WTC11 (cell line): ENCODE measurements around the gene PLXNA2. TPM values are rescaled to one million over a fixed set of nuclear protein-coding genes. Genes with fewer than 3 reads are reported as not detected.

Experiments used
- ATAC-seq: fragments of 200-7000 bp; cut with Tn5 transposase; 2 replicates; pipeline ENCODE4 v1.10.0; 2021; ENCODE audit warnings: mild to moderate bottlenecking, moderate library complexity
- CTCF ChIA-PET: fragments of 300-600 bp; sonication (Branson Sonifier 250); formaldehyde crosslinking; loops from one replicate; lab custom pipeline; 2021; ENCODE audit warnings: antibody characterized with exemption; lab: Charles Lee
- POLR2A ChIA-PET: fragments of 350-600 bp; sonication (Branson Sonifier 250); formaldehyde crosslinking; loops from one replicate; lab custom pipeline; 2021; ENCODE audit warnings: antibody characterized with exemption; lab: Charles Lee
- DNase-seq: peaks from one replicate; pipeline ENCODE4 v3.0.0; 2021; ENCODE audit warnings: low spot score
- H3K27ac Mint-ChIP-seq: 2 replicates; pipeline ENCODE4 v1.8.0; 2021; ENCODE audit warnings: mixed read lengths
- H3K27me3 Mint-ChIP-seq: 2 replicates; pipeline ENCODE4 v1.8.0; 2021; ENCODE audit warnings: low read depth, mild to moderate bottlenecking, moderate library complexity, mixed read lengths
- H3K36me3 Mint-ChIP-seq: 2 replicates; pipeline ENCODE4 v1.8.0; 2021; ENCODE audit warnings: mixed read lengths
- H3K4me1 Mint-ChIP-seq: 2 replicates; pipeline ENCODE4 v1.8.0; 2022; ENCODE audit warnings: mixed read lengths
- H3K4me3 Mint-ChIP-seq: 2 replicates; pipeline ENCODE4 v1.8.0; 2021; ENCODE audit warnings: mild to moderate bottlenecking, moderate library complexity, mixed read lengths
- H3K9me3 Mint-ChIP-seq: 2 replicates; pipeline ENCODE4 v1.8.0; 2021; ENCODE audit warnings: mixed read lengths
- CBFB ChIP-seq: sonication (generic); formaldehyde crosslinking; IDR thresholded peaks from 2 replicates; pipeline ENCODE4 v1.8.1; 2022; ENCODE audit warnings: mild to moderate bottlenecking, low read depth, missing genetic modification reagents
- CREM ChIP-seq: sonication (generic); formaldehyde crosslinking; IDR thresholded peaks from 2 replicates; pipeline ENCODE4 v1.8.1; 2022; ENCODE audit warnings: mild to moderate bottlenecking, missing genetic modification reagents, moderate library complexity
- JAZF1 ChIP-seq: fragments of 250-450 bp; sonication (Bioruptor Pico); IDR thresholded peaks from 2 replicates; pipeline ENCODE4 v1.9.0; 2021; ENCODE audit warnings: moderate library complexity, mild to moderate bottlenecking, inconsistent platforms
- JUN ChIP-seq: sonication (generic); formaldehyde crosslinking; IDR thresholded peaks from 2 replicates; pipeline ENCODE4 v1.8.0; 2023; ENCODE audit warnings: mild to moderate bottlenecking, missing genetic modification reagents
- MXD4 ChIP-seq: fragments of 250-450 bp; sonication (Bioruptor Pico); IDR thresholded peaks from 2 replicates; pipeline ENCODE4 v1.8.0; 2021; ENCODE audit warnings: mild to moderate bottlenecking, moderate library complexity, borderline replicate concordance
- NR3C1 ChIP-seq: sonication (generic); formaldehyde crosslinking; conservative IDR thresholded peaks from 2 replicates; pipeline ENCODE4 v1.8.1; 2023; ENCODE audit warnings: low read depth, mild to moderate bottlenecking, missing genetic modification reagents
- RELA ChIP-seq: sonication (generic); formaldehyde crosslinking; IDR thresholded peaks from 2 replicates; pipeline ENCODE4 v1.8.1; 2022; ENCODE audit warnings: missing genetic modification reagents, mild to moderate bottlenecking, borderline replicate concordance
- USF2 ChIP-seq: sonication (generic); formaldehyde crosslinking; IDR thresholded peaks from 2 replicates; pipeline ENCODE4 v1.8.1; 2023; ENCODE audit warnings: mild to moderate bottlenecking, missing genetic modification reagents, moderate library complexity
- ZNF121 ChIP-seq: sonication (generic); formaldehyde crosslinking; IDR thresholded peaks from 2 replicates; pipeline ENCODE4 v1.8.0; 2023; ENCODE audit warnings: missing genetic modification reagents
- ZNF138 ChIP-seq: sonication (generic); formaldehyde crosslinking; conservative IDR thresholded peaks from 2 replicates; pipeline ENCODE4 v1.8.1; 2022; ENCODE audit warnings: mild to moderate bottlenecking, moderate library complexity, missing genetic modification reagents
- ZNF232 ChIP-seq: sonication (generic); formaldehyde crosslinking; IDR thresholded peaks from 2 replicates; pipeline ENCODE4 v1.8.0; 2022; ENCODE audit warnings: mild to moderate bottlenecking, missing genetic modification reagents
- ZNF317 ChIP-seq: sonication (generic); formaldehyde crosslinking; IDR thresholded peaks from 2 replicates; pipeline ENCODE4 v1.8.1; 2023; ENCODE audit warnings: low read depth, mild to moderate bottlenecking, moderate library complexity, missing genetic modification reagents, borderline replicate concordance
- ZNF396 ChIP-seq: fragments of 250-450 bp; sonication (Bioruptor Pico); IDR thresholded peaks from 2 replicates; pipeline ENCODE4 v1.8.0; 2021; ENCODE audit warnings: mild to moderate bottlenecking, moderate library complexity, borderline replicate concordance
- total RNA-seq: library from RNA; stranded (reverse); gene quantifications from 3 replicates; pipeline ENCODE4 v1.2.3, GENCODE V29; 2021
- TF ChIP-seq, protein P1 (sequence below): sonication (generic); formaldehyde crosslinking; IDR thresholded peaks from 2 replicates; pipeline ENCODE4 v1.8.0; 2022; ENCODE audit warnings: mild to moderate bottlenecking, missing genetic modification reagents
- TF ChIP-seq, protein P2 (sequence below): fragments of 200-600 bp; IDR thresholded peaks from 2 replicates; pipeline ENCODE4 v1.8.0; 2022; ENCODE audit warnings: antibody characterized with exemption
- TF ChIP-seq, protein P3 (sequence below): sonication (generic); formaldehyde crosslinking; IDR thresholded peaks from 2 replicates; pipeline ENCODE4 v1.8.1; 2023; ENCODE audit warnings: mild to moderate bottlenecking, moderate library complexity, missing genetic modification reagents
- TF ChIP-seq, protein P4 (sequence below): sonication (generic); formaldehyde crosslinking; IDR thresholded peaks from 2 replicates; pipeline ENCODE4 v1.8.0; 2023; ENCODE audit warnings: missing genetic modification reagents, mild to moderate bottlenecking, borderline replicate concordance
- TF ChIP-seq, protein P5 (sequence below): sonication (generic); formaldehyde crosslinking; IDR thresholded peaks from 2 replicates; pipeline ENCODE4 v1.8.0; 2023; ENCODE audit warnings: mild to moderate bottlenecking, missing genetic modification reagents

The PLXNA2 gene
- total RNA-seq, 1 experiment from 2014 or later: 4.2 TPM

DNA sequence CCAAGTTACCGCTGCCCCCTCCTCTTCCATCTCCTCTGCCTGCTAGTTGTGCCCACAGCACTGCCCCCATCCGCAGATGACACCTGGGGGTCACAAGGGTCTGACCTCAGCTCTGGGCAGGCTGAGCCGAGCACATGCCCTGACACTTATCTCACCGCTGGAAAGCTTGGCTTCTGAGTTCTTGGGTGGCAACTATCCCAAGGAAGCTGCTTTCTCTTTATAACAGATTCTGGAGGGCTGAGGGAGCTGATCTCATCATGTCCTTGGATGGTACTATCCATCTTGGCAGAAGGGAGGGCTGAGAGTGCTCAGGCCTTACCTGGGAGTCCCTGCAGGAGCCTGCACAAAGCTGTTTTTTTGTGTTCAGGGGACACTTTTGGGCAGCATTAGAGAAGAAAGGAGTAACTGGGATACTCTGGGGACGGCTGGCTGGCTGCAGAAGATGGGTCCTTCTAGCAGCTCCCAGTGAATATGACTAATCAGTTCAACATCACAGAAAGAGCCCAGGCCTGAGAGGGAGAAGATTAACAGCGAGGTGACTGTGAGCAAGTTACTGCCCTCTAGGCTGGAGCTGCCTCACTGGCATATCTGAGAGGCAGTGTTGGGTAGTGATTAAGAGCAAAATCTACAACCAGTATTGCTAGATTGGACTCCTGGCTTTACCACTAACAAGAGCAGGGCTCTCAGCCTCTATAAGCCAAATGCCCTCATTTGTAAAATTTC is 71.6 kb downstream of the PLXNA2 start:
- no peaks in the 10 kb centered on the region for H3K36me3 Mint-ChIP-seq
- H3K4me1 Mint-ChIP-seq: peaks cover 36% of the 10 kb centered on the region
- no peaks in the 10 kb centered on the region; the same call in 1 of the 2 replicates for H3K27me3 Mint-ChIP-seq
- no peak for TF ChIP-seq ZNF396
- no peak for TF ChIP-seq RELA (CRISPR knock-in tag)
- TF ChIP-seq, protein P1, sequence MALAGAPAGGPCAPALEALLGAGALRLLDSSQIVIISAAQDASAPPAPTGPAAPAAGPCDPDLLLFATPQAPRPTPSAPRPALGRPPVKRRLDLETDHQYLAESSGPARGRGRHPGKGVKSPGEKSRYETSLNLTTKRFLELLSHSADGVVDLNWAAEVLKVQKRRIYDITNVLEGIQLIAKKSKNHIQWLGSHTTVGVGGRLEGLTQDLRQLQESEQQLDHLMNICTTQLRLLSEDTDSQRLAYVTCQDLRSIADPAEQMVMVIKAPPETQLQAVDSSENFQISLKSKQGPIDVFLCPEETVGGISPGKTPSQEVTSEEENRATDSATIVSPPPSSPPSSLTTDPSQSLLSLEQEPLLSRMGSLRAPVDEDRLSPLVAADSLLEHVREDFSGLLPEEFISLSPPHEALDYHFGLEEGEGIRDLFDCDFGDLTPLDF: no peak
- TF ChIP-seq MXD4 (CRISPR knock-in tag): no peak
- no peak for TF ChIP-seq ZNF138 (CRISPR knock-in tag)
- TF ChIP-seq CREM (CRISPR knock-in tag): no peak
- TF ChIP-seq, all 79 proteins: peak for 0
- Mint-ChIP-seq H3K4me3 (no peak overlapping the region), H3K9me3 (no peaks in the 10 kb centered on the region), H3K27ac (no peak overlapping the region)
- DNase-seq (no peak), ATAC-seq (no peak)
- ChIA-PET POLR2A (no interaction called here), CTCF (interaction anchor here (0.7 to 1.4 kb wide), 2 partner anchors 27 to 40 kb away, joined by 3 to 4 read pairs; no protein-coding TSS in a partner anchor)

GRCh38 chr1:208171616-208172422 is 72.4 kb downstream of the PLXNA2 start:
- no peaks in the 10 kb centered on the region for H3K36me3 Mint-ChIP-seq
- H3K27me3 Mint-ChIP-seq: no peaks in the 10 kb centered on the region; the same call in 1 of the 2 replicates
- peaks cover 36% of the 10 kb centered on the region for H3K4me1 Mint-ChIP-seq
- H3K27ac Mint-ChIP-seq: no peak overlapping the region
- H3K9me3 Mint-ChIP-seq: no peaks in the 10 kb centered on the region
- no peak for ATAC-seq
- DNase-seq: no peak
- ChIA-PET POLR2A (no interaction called here), CTCF (interaction anchor here (0.7 to 1.4 kb wide), 2 partner anchors 27 to 40 kb away, joined by 3 to 4 read pairs; no protein-coding TSS in a partner anchor)
- H3K4me3 Mint-ChIP-seq: no peak overlapping the region
- no peak for TF ChIP-seq ZNF232 (CRISPR knock-in tag)
- TF ChIP-seq RELA (CRISPR knock-in tag): no peak
- TF ChIP-seq USF2 (CRISPR knock-in tag): no peak
- TF ChIP-seq ZNF317 (CRISPR knock-in tag): no peak
- TF ChIP-seq, protein P2, sequence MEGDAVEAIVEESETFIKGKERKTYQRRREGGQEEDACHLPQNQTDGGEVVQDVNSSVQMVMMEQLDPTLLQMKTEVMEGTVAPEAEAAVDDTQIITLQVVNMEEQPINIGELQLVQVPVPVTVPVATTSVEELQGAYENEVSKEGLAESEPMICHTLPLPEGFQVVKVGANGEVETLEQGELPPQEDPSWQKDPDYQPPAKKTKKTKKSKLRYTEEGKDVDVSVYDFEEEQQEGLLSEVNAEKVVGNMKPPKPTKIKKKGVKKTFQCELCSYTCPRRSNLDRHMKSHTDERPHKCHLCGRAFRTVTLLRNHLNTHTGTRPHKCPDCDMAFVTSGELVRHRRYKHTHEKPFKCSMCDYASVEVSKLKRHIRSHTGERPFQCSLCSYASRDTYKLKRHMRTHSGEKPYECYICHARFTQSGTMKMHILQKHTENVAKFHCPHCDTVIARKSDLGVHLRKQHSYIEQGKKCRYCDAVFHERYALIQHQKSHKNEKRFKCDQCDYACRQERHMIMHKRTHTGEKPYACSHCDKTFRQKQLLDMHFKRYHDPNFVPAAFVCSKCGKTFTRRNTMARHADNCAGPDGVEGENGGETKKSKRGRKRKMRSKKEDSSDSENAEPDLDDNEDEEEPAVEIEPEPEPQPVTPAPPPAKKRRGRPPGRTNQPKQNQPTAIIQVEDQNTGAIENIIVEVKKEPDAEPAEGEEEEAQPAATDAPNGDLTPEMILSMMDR: no peak
- TF ChIP-seq ZNF121 (CRISPR knock-in tag): no peak
- no peak for TF ChIP-seq JUN (CRISPR knock-in tag)
- TF ChIP-seq, protein P3, sequence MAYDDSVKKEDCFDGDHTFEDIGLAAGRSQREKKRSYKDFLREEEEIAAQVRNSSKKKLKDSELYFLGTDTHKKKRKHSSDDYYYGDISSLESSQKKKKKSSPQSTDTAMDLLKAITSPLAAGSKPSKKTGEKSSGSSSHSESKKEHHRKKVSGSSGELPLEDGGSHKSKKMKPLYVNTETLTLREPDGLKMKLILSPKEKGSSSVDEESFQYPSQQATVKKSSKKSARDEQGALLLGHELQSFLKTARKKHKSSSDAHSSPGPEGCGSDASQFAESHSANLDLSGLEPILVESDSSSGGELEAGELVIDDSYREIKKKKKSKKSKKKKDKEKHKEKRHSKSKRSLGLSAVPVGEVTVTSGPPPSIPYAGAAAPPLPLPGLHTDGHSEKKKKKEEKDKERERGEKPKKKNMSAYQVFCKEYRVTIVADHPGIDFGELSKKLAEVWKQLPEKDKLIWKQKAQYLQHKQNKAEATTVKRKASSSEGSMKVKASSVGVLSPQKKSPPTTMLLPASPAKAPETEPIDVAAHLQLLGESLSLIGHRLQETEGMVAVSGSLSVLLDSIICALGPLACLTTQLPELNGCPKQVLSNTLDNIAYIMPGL: no peak
- TF ChIP-seq, protein P4, sequence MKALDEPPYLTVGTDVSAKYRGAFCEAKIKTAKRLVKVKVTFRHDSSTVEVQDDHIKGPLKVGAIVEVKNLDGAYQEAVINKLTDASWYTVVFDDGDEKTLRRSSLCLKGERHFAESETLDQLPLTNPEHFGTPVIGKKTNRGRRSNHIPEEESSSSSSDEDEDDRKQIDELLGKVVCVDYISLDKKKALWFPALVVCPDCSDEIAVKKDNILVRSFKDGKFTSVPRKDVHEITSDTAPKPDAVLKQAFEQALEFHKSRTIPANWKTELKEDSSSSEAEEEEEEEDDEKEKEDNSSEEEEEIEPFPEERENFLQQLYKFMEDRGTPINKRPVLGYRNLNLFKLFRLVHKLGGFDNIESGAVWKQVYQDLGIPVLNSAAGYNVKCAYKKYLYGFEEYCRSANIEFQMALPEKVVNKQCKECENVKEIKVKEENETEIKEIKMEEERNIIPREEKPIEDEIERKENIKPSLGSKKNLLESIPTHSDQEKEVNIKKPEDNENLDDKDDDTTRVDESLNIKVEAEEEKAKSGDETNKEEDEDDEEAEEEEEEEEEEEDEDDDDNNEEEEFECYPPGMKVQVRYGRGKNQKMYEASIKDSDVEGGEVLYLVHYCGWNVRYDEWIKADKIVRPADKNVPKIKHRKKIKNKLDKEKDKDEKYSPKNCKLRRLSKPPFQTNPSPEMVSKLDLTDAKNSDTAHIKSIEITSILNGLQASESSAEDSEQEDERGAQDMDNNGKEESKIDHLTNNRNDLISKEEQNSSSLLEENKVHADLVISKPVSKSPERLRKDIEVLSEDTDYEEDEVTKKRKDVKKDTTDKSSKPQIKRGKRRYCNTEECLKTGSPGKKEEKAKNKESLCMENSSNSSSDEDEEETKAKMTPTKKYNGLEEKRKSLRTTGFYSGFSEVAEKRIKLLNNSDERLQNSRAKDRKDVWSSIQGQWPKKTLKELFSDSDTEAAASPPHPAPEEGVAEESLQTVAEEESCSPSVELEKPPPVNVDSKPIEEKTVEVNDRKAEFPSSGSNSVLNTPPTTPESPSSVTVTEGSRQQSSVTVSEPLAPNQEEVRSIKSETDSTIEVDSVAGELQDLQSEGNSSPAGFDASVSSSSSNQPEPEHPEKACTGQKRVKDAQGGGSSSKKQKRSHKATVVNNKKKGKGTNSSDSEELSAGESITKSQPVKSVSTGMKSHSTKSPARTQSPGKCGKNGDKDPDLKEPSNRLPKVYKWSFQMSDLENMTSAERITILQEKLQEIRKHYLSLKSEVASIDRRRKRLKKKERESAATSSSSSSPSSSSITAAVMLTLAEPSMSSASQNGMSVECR (CRISPR knock-in tag): no peak
- TF ChIP-seq, protein P5, sequence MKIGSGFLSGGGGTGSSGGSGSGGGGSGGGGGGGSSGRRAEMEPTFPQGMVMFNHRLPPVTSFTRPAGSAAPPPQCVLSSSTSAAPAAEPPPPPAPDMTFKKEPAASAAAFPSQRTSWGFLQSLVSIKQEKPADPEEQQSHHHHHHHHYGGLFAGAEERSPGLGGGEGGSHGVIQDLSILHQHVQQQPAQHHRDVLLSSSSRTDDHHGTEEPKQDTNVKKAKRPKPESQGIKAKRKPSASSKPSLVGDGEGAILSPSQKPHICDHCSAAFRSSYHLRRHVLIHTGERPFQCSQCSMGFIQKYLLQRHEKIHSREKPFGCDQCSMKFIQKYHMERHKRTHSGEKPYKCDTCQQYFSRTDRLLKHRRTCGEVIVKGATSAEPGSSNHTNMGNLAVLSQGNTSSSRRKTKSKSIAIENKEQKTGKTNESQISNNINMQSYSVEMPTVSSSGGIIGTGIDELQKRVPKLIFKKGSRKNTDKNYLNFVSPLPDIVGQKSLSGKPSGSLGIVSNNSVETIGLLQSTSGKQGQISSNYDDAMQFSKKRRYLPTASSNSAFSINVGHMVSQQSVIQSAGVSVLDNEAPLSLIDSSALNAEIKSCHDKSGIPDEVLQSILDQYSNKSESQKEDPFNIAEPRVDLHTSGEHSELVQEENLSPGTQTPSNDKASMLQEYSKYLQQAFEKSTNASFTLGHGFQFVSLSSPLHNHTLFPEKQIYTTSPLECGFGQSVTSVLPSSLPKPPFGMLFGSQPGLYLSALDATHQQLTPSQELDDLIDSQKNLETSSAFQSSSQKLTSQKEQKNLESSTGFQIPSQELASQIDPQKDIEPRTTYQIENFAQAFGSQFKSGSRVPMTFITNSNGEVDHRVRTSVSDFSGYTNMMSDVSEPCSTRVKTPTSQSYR (CRISPR knock-in tag): no peak
- TF ChIP-seq CBFB (CRISPR knock-in tag): no peak
- no peak for TF ChIP-seq NR3C1 (CRISPR knock-in tag)
- TF ChIP-seq JAZF1 (CRISPR knock-in tag): no peak
